CD4-positive, alpha-beta T cell treated with Interleukin-4 for 4 hours (primary cell): ENCODE results near the gene ACCSL.

Source experiments
- DNase-seq: peaks from one replicate; pipeline ENCODE4 v3.0.0-alpha.2; 2020

Gene ACCSL

GRCh38 chr11:44101098-44101497, 53.3 kb downstream of the ACCSL start:
- no peak for DNase-seq

DNA sequence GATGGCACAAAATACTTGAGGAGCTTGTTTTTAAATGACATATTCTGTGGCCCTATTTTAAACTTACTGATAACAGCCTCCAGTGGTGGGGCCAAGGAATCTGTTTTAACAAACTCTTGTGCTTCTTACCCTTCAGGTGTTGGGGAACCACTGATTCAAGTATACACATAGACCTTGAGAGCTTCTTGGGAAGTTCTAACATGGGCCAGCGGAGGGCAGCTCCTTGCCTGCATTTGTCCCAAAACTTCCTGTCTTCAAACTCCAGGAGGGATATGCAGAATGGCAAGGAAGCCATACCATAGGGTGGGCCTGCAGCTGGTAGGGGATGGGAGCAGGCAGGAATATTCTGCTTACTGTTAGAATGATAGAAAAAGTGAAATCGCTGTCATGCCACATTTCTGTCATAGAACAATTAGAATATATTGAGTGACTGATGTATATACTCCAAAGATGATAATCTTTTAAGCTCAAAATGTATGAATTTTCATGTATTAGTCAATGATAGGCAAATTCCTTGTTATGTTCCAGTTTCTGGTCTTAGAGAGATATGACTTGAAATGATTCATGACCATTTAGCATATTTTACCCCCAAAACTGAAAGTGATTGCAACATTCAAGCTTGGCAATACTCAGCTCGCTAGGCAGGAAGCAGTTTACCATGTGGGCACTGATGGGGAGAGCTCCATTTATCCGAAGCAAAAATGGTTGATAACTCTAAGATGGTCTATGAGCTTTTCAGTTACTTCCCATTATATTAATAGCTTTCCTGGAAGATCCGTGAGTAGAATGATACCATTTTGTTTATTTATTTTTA, 56.9 kb downstream of the ACCSL start:
- no peak for DNase-seq

DNA sequence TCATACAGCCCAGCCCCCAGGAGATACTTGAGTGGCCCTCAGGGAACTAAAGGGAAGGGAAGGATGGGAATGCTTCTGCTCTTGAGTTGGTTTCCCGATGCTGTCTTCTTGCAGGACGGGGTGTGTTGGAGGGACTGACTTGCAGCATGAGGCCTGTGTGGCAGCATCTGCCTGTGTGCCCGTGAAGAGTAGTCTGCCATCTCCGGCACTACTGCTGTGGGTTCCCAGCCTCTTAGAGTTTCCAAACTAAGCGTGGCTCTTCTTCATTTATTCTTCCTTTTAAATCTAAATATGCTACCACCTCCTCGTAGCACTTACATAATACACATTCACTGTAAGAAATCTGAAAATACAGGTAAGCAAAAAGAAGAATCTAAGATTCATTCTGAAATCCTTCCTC, 60.5 kb downstream of the ACCSL start:
- no peak for DNase-seq
